Umbilical cord (tissue), 2 donors: Measurements from ENCODE around the gene FOXD1. TPM values are rescaled to one million over a fixed set of nuclear protein-coding genes. Genes with fewer than 3 reads are reported as not detected.
"Not testable (repeated sequence)": the region's sequence is repeated elsewhere in the genome, so short reads cannot be mapped to it uniquely, and the experiment has no call there.

Experiments
- DNase-seq: peaks from one replicate; pipeline ENCODE4 v3.0.0-alpha.2; 2015; ENCODE audit warnings: low spot score
- total RNA-seq: library from RNA; depleted of rRNA; stranded (reverse); fragments of >200 nt; gene quantifications from one replicate; pipeline ENCODE4 v1.2.3, GENCODE V29; 2014; ENCODE audit warnings: low replicate concordance; ENCODE audit not compliant: insufficient read depth

FOXD1 gene
- total RNA-seq, 1 donor from 2014 or later, result 0.96 TPM

DNA sequence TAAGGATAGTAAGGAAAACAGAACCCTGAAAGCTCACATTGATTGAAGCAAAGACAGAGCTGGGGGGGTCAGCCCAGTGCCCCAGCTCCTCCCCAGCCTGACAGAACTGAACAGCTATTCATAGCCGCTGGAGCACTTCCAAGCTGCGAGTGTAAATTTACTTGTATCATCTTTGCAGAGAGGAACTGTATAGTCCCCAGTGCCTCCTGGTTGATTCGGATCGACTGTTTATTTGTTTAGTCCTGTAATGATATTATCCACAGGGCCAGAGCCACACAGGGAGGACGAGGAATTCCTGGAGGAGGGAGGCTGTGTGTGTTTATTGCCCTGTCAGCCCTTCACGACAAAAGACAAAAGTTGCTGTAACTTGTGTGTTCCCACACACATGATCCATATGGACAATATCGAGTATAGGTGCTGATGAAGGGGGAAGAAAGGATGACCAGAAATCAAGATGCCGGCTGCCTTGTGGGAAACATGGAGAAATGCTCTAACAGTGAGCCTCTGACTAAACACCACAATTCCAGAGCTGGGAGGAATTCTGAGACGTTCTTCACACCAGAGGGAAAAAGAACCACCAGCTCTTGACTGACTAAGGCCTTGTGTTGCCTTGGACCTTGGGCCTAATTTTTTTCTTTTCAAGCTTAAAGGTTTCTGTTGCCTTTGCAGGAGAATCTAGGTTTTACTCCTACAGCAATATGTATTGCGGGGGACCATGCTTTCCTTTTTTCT is 31.1 kb downstream of the FOXD1 start:
- no peak for DNase-seq

DNA sequence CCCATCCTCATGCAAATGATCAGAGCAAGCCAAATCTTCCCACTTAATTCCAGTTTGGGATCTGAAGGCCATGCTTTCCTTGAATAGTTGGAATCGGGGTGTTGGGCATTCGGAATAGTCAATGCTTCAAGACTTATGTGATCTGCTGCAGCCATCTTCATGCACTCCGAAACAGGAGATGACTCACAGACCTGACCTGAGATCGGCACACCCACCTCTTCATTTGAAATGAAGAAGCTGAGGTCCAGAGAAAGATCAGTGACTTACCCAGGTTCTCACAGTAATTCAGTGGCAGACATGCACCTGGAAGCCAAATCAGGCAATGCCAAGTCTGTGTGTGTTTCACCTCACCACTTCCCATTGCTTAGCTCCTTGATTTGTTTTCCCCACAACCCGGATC is 33.0 kb downstream of the FOXD1 start:
- no peak for DNase-seq

DNA sequence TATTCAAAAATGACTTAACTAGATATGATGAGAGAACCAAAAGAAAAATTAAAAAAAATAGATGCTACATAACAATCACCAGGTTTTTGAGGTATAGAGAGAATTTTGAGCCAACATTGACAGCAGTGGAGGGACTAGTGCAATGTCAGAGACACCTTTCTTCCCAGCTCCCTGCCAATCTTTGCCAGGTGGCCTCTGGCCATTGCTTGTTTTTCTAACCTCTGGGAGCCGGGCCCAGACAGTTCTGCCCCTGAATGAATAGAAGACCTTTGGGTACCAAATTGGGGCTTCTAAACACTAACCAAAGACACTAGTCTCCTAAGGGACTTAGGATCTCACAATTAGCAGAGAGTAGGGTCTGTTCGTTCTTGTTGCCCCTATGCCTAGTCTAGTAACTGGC is 33.4 kb downstream of the FOXD1 start:
- no peak for DNase-seq

DNA sequence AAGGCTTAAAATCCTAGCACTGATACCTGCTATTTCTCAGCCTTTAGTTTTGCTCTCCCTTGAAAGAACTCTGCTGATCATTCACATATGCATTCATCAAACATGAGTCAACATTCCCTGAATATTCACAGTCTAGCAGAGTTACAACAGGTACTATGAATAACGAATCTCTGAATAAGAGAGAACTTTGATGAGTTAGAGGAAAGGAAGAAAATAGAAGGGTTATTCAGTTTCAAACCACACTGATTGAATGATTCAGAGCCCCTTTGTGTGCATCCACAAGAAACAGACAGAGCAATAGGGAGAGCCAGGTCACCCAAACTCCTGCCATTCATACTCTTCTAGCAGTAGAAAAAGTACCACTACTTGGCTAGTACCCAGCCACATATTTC is 36.0 kb downstream of the FOXD1 start:
- no peak for DNase-seq

DNA sequence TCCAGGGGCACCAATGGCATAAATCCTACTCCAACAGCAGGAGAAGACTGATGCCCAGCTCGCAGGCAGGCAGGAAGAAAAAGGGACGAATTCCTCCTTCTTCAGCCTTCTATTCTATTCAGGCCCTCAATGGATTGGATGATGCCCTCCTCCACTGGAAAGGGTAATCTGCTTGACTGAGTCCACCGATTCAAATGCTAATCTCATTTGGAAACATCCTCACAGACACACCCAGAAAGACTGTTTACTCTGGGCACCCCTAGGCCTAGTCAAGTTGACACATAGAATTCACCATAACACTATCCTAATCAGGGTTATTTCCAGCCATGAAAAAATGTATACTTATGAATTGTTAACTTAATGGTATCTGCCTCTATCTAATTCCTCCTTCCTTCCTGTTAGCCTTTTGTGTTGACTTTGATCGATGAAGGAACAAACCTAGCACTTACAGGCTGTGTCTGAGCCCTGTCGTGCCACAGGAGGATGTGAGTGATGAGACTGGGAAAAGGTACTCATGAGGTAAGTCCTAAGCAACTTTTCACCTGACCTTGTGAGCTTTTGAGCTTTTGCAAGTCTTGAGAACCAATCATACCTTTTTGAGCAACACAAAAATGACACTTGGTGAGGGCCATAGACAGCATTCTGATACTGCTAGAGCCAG is 36.5 kb downstream of the FOXD1 start:
- no peak for DNase-seq

DNA sequence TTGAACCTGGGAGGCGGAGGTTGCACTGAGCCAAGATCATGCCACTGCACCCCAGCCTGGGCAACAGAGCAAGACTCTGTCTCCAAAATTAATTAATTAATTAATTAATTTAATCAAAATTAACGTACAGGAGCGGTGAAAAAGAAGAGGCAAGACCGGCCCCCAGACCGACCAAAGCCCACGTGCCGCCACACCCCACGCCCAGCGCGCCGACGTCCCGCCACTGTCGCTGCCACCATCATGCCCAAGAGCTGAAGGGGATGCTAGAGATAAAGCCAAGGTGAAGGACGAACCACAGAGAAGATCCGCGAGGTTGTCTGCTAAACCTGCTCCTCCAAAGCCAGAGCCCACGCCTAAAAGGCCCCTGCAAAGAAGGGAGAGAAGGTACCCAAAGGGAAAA is 38.6 kb downstream of the FOXD1 start:
- not testable (repeated sequence) for DNase-seq

DNA sequence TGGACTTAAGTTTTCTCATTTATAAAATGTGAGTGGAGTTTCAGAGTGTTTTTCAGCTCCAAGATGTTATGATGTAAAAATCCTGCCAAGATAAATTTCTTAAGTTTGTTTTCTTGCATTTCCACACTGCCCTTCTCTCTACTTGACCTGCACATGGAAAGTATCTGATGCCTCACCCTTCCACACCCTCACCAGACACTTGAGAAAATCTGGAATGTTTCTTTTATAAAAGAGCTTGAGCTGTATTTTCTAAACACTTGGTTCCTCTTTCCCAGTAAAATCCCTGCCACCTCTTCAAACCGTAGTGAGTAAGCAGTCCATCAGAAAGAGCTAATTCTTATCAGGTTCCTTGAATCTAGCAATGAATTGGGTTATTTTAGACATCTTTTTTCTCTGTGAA is 42.9 kb downstream of the FOXD1 start:
- no peak for DNase-seq

DNA sequence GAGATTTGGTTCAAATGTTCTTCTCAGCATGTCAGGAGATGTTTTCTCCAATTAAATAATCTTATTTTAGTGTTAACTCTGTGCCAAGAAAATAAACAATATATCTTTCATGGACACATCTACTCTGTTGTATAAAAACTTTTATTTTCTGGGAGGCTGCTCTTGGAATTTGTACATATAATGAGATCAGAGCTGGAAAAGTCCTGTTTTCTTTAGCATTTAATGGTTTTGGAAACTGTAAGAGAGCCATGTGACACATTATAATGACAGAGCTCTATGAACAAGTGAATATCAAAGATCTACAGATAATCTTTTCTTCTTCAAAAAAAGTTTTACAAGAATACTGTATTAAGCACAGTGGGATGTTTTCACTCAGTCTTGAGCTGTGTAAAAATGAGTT is 48.8 kb downstream of the FOXD1 start:
- no peak for DNase-seq

Other genes starting within 250 kb of the FOXD1 start
- gene BTF3, start 49.7 kb upstream of the FOXD1 start, total RNA-seq, result 207 TPM
- 72.7 TPM for gene ANKRA2, start 116.9 kb upstream of the FOXD1 start, total RNA-seq
- gene UTP15, start 117.0 kb upstream of the FOXD1 start, total RNA-seq, result 20.0 TPM
- gene ARHGEF28, start 177.4 kb upstream of the FOXD1 start, total RNA-seq, result 13.7 TPM